Lower leg skin (tissue), 4 donors: Measurements from ENCODE around the gene CRTC1. TPM values are rescaled to one million over a fixed set of nuclear protein-coding genes. Genes with fewer than 3 reads are reported as not detected.

ENCODE experiments used
- DNase-seq, 2 donors: peaks; one replicate each; pipeline ENCODE4 v3.0.0-alpha.2; 2019; ENCODE audit warnings: low spot score in 2 of 2
- H3K4me3 ChIP-seq: fragments of 200-600 bp; sonication (generic); 2 replicates; pipeline ENCODE4 v1.5.1; 2017; ENCODE audit warnings: mild to moderate bottlenecking, low read depth; ENCODE audit not compliant: poor library complexity, severe bottlenecking
- POLR2A ChIP-seq, 2 donors: fragments of 450-650 bp; IDR thresholded peaks; one replicate each; pipeline ENCODE4 v1.6.1; 2016 to 2017; ENCODE audit warnings: antibody characterized with exemption in 2 of 2, mild to moderate bottlenecking in 1 of 2, moderate library complexity in 1 of 2
- WGBS, 2 donors: methylation state at CpG; one replicate each; pipeline ENCODE4 v1.1.5; 2018; 5-methylcytosine and 5-hydroxymethylcytosine counted together
- intact Hi-C: fragments of 100-400 bp; cut with DNase I; formaldehyde crosslinking; loops from one replicate; pipeline ENCODE4 v1.15.0; 2023; ENCODE audit warnings: low total_unique reads
- total RNA-seq, 4 donors: library from RNA; depleted of rRNA; stranded (reverse); fragments of >200 nt; gene quantifications; one replicate each; pipeline ENCODE4 v1.1.0, GENCODE V29; 2016
- TF ChIP-seq, protein P1 (sequence below), 3 donors: fragments of 450-650 bp; IDR thresholded peaks; one replicate each; pipeline ENCODE4 v1.5.1; 2016; ENCODE audit warnings: antibody characterized with exemption in 3 of 3, mild to moderate bottlenecking in 3 of 3, moderate library complexity in 2 of 3

Gene CRTC1
- total RNA-seq, 4 donors from 2014 or later = 2.1 to 5.5 (median 4.2) TPM

DNA sequence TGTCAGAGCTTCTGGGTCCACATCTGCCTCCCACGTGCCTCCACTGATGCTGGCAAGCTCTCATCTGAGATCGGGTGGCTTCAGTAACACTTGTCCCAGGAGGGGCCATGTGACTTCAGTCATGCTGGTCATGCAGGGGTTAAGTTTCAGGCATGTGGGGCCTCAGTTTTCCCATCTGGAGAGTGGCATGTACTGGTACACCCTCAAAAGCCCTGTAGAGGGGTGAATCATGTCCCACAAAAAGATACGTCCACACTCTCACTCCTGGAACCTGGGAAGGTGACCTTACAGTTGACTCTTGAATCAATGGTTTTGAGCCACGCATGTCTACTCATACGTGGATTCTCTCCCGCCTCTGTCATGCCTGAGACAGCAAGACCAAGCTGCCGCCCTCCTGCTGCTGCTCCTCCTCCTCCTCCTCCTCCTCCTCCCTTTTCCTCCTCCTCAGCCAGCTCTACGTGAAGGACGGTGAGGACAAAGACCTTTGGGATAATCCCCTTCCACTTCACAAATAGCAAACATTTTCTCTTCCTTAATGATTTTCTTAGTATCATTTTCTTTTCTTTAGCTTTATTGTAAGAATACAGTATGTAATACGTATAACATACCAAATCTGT lies 54.0 kb downstream of the CRTC1 start:
- H3K4me3 ChIP-seq = no peak overlapping the region
- TF ChIP-seq POLR2A (IDR thresholded peaks at IDR 0.05) = no peak
- TF ChIP-seq, protein P1, sequence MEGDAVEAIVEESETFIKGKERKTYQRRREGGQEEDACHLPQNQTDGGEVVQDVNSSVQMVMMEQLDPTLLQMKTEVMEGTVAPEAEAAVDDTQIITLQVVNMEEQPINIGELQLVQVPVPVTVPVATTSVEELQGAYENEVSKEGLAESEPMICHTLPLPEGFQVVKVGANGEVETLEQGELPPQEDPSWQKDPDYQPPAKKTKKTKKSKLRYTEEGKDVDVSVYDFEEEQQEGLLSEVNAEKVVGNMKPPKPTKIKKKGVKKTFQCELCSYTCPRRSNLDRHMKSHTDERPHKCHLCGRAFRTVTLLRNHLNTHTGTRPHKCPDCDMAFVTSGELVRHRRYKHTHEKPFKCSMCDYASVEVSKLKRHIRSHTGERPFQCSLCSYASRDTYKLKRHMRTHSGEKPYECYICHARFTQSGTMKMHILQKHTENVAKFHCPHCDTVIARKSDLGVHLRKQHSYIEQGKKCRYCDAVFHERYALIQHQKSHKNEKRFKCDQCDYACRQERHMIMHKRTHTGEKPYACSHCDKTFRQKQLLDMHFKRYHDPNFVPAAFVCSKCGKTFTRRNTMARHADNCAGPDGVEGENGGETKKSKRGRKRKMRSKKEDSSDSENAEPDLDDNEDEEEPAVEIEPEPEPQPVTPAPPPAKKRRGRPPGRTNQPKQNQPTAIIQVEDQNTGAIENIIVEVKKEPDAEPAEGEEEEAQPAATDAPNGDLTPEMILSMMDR (IDR thresholded peaks at IDR 0.05) = no peak
- 75 to 76% methylated on average over 10 of the region's 10 CpGs for WGBS, 2 donors
- DNase-seq = no peak
- intact Hi-C loops = no loop called here

DNA sequence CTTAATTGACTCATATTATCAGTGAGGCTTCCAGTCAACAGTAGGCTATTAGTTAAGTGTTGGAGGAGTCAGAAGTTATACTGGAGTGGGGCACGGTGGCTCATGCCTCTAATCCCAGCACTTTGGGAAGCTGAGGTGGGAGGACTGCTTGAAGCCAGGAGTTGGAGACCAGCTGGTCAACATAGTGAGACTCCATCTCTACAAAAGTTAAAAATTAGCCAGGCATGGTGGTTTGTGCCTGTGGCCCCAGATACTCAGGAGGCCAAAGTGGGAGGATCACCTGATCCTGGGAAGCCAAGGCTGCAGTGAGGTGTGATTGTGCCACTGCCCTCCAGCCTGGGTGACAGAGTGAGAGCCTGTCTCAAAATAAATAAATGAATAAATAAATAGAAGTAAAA lies 54.5 kb downstream of the CRTC1 start:
- intact Hi-C loops = no loop called here
- no peak for TF ChIP-seq POLR2A (IDR thresholded peaks at IDR 0.05)
- TF ChIP-seq, protein P1 (IDR thresholded peaks at IDR 0.05) = no peak
- H3K4me3 ChIP-seq = no peak overlapping the region
- DNase-seq = no peak
- WGBS, 2 donors = 93 to 96% methylated on average over 1 of the region's 1 CpG

DNA sequence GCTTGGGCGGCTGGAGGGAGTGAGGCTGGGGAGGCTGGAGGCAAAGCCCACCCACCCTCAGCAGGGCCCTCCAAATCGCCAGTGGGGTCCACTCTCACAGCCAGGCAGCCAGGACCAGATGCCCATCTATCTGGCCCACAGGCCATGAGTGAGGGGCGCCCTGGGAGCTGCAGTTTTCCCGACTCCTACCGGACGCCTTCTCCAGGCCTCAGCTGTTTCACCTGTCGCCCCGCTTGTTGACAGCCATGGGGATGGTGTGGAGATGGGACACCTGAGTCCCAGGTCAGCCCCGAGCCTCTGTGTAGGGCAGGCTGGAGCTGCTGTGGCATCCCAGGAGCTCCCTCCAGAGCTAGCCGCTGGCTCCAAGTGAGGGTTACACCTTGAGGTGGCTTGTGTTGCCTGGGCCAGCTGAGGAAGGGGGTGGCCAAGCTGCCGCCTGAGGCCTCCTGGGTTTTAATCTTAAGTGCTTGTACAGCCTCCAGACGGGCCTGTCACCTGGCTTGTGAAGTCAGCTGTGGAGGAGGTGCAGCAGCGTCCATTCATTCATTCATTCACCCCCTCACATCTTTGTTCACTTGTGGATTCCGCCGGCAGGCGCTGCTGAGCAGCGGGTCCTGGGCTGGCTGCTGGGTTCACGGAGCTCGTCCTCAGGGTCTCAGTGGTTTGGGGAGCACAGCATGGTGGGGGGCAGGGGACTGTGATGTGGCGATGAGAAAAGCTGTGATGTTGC lies 55.6 kb downstream of the CRTC1 start:
- WGBS, 2 donors = 92 to 95% methylated on average over 17 to 20 of the region's 20 CpGs
- no peak for DNase-seq
- TF ChIP-seq, protein P1 (IDR thresholded peaks at IDR 0.05) = no peak
- no peak for TF ChIP-seq POLR2A (IDR thresholded peaks at IDR 0.05)
- H3K4me3 ChIP-seq = no peak overlapping the region
- intact Hi-C loops = no loop called here

DNA sequence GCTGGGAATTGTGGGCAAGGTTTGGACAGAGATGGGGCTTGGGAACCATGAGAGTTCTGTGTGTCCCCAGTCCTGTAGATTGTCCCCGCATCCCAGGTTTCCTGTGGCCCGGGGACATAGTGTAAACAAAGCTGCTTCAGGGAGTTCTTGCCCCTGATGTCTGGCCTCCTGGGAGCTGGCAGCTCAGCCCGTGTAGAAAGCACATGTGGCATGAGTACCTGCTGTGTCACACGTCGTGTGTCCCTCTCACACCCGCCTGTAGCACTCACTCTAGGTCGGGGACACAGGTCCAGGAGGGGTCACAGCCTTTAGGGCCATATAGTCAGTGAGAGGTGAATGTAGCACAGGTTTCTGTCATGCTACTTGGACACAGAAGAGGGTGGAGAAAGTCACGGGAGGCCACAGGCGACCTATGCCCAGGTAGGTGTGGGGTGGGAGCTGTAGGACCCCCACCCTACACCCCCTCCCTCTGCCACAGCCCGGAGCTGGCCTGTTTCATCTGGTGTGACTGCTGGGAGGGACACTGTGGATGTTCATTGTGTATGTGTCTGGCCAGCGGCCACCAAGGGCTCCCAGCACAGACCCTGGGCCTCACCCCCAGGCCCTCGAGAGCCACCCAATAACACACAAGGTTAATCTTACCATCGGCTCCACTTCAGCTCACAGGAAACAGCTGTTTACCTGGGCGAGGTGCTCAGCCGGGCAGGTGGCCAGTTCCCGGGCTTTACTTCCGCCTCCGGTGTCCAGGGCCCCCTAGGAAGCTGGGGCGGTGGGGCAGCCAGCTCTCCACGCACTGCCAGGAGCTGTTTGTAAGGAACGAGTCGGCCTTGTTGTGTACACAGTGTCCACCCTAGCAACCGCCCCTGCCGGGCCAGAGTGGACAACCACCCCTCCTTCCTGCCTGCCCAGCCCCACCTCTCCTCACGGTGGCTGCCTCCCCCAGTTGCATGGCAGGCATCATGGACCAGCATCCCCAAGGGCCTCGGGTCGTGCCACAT lies 57.9 kb downstream of the CRTC1 start:
- no peak overlapping the region for H3K4me3 ChIP-seq
- TF ChIP-seq, protein P1 (IDR thresholded peaks at IDR 0.05) = no peak
- no peak for TF ChIP-seq POLR2A (IDR thresholded peaks at IDR 0.05)
- intact Hi-C loops = no loop called here
- no peak for DNase-seq
- WGBS, 2 donors = 66% methylated on average over 27 of the region's 27 CpGs

DNA sequence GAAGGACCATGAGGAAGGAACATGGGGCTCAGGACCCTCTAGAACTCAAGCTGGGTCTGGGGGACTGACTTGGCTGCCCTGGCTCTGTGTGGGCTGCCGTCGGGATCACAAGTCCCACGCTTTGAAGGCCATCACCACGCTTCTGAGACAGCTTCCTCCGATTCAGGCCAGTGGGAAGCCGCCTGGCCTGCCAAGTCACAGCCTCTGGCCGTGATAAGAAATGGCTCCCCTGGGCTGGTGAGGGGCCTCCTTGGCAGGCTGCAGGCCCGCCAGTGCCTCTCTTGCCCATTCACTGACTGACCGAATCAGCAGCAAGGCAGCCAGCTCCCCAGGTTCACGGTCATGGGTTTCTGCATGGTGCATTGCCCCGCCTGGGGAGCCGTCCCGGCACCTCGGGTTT lies 58.8 kb downstream of the CRTC1 start:
- no peak for DNase-seq
- intact Hi-C loops = no loop called here
- H3K4me3 ChIP-seq = no peak overlapping the region
- no peak for TF ChIP-seq POLR2A (IDR thresholded peaks at IDR 0.05)
- TF ChIP-seq, protein P1 (IDR thresholded peaks at IDR 0.05) = no peak
- 95 to 96% methylated on average over 10 to 14 of the region's 14 CpGs for WGBS, 2 donors
